GM12875 (cell line): ENCODE data around the gene EVX1.

Source experiments
- H3K4me3 ChIP-seq: one replicate; pipeline ENCODE4 v1.5.1; 2011; ENCODE audit warnings: low read depth, low read length, control low read depth
- CTCF ChIP-seq: IDR thresholded peaks from 2 replicates; pipeline ENCODE4 v1.5.1; 2011; ENCODE audit warnings: low read depth, mild to moderate bottlenecking, control low read depth, inconsistent platforms, low read length, moderate library complexity, borderline replicate concordance; ENCODE audit not compliant: insufficient read depth

EVX1 gene

GRCh38 chr7:27202018-27202861, 40.4 kb upstream of the EVX1 start:
- no peak for TF ChIP-seq CTCF
- H3K4me3 ChIP-seq, result no peak overlapping the region

DNA sequence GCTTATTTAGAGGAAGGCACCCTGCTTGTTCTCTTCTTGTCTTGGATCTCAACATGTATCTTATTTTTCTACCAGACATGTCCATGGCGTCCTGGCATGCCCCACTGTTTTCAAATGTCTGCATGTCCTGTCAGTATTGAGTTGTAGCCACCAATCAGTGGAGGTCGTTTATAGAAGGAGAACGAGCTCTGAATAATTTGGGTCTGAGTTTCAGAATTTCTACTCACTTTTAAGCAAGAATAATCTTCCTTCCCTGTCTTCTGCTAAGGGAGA, 39.8 kb upstream of the EVX1 start:
- TF ChIP-seq CTCF, result no peak
- no peak overlapping the region for H3K4me3 ChIP-seq

DNA sequence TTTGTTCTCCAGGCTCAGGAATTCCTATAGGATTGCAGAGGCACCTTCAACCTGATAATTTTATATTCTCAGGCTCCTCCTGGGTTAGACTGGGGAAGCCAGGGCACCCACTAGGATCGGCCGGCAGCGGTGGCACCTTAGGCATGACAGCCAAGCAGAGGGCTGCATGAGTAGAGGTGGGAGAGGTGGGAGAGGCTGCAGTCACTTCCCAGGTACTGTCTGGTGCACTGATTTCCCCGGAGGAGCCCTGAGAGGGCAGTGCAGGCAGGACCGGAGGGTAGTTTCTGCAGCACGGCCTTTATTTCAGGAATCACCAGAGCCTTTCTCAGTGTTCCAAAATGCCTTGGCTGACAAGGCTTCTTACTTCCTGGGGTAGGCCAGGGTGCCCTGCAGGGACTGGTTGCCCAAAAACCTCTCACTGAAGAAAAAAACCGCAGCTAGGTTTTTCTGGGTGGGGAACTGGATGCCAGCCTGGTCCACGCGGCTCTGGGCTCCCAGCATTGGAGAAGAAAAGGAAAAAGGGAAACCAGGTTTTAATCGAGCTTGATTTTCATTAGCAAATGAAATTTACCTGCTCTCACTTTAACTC, 39.1 kb upstream of the EVX1 start:
- no peak for TF ChIP-seq CTCF
- H3K4me3 ChIP-seq, result no peak overlapping the region

- no peak for TF ChIP-seq CTCF
- H3K4me3 ChIP-seq, result no peak overlapping the region
These were observed 38.5 kb upstream of the EVX1 start for GRCh38 chr7:27203964-27204594.

GRCh38 chr7:27204851-27205322, 37.7 kb upstream of the EVX1 start:
- no peak for TF ChIP-seq CTCF
- H3K4me3 ChIP-seq, result no peak overlapping the region

GRCh38 chr7:27205325-27206280, 37.0 kb upstream of the EVX1 start:
- TF ChIP-seq CTCF, result no peak
- H3K4me3 ChIP-seq, result no peak overlapping the region
